H1 (cell line): ENCODE results near the gene TMEM117. TPM values are rescaled to one million over a fixed set of nuclear protein-coding genes. Genes with fewer than 3 reads are reported as not detected.

ENCODE experiments used
- CTCF ChIA-PET: fragments of 300-600 bp; sonication (Branson Sonifier 250); formaldehyde crosslinking; loops from one replicate; lab custom pipeline; 2021; ENCODE audit not compliant: partially characterized antibody; lab: Charles Lee
- POLR2A ChIA-PET: fragments of 300-600 bp; sonication (Branson Sonifier 250); formaldehyde crosslinking; loops from one replicate; lab custom pipeline; 2021; ENCODE audit warnings: inconsistent platforms; ENCODE audit not compliant: partially characterized antibody; lab: Charles Lee
- DNase-seq, 2 experiments: peaks; one replicate each; pipeline versions ENCODE4 v3.0.0 to v3.0.0-alpha.2; 2010 to 2022; ENCODE audit warnings: low spot score in 2 of 2, low read depth in 1 of 2, mixed read lengths in 1 of 2
- FAIRE-seq: peaks from 2 replicates; lab custom pipeline; 2011; peaks lifted over from hg19 to GRCh38; lab: Jason Lieb, UNC
- H2AFZ ChIP-seq: 2 replicates; pipeline ENCODE4 v1.8.1; 2012; ENCODE audit warnings: low read length, inconsistent platforms
- H2AK5ac ChIP-seq: 2 replicates; pipeline ENCODE4 v1.6.1; 2013; ENCODE audit warnings: low read depth, low read length
- H2BK120ac ChIP-seq: replicated peaks from 2 replicates; pipeline ENCODE3; 2013; ENCODE audit warnings: low read depth, low read length, inconsistent platforms
- H2BK12ac ChIP-seq: 2 replicates; pipeline ENCODE4 v1.6.1; 2013; ENCODE audit warnings: low read depth, low read length
- H2BK15ac ChIP-seq: 2 replicates; pipeline ENCODE4 v1.6.1; 2013; ENCODE audit warnings: low read length
- H2BK20ac ChIP-seq: 2 replicates; pipeline ENCODE4 v1.6.1; 2013; ENCODE audit warnings: low read length
- H2BK5ac ChIP-seq: 2 replicates; pipeline ENCODE4 v1.6.1; 2013; ENCODE audit warnings: low read depth, low read length
- H3K14ac ChIP-seq: 2 replicates; pipeline ENCODE4 v1.6.1; 2013; ENCODE audit warnings: inconsistent platforms; ENCODE audit not compliant: insufficient read length
- H3K18ac ChIP-seq: 2 replicates; pipeline ENCODE4 v1.6.1; 2013; ENCODE audit warnings: low read length; ENCODE audit errors: extremely low read depth
- H3K23ac ChIP-seq: 2 replicates; pipeline ENCODE4 v1.6.1; 2013; ENCODE audit warnings: inconsistent platforms; ENCODE audit not compliant: insufficient read length
- H3K23me2 ChIP-seq: 2 replicates; pipeline ENCODE4 v1.6.1; 2013; ENCODE audit warnings: low read depth, low read length
- H3K27ac ChIP-seq: 2 replicates; pipeline ENCODE4 v1.6.1; 2011; ENCODE audit warnings: low read depth, low read length, inconsistent platforms
- H3K27me3 ChIP-seq, 4 experiments: replicated peaks in 1 of 4; 1 replicate in 1 of 4; 2 replicates in 3 of 4; pipeline versions ENCODE4 v1.6.1 to v1.8.1; 2011 to 2013; ENCODE audit warnings: low read length in 3 of 4, mild to moderate bottlenecking in 3 of 4, inconsistent platforms in 2 of 4, mixed read lengths in 2 of 4, moderate library complexity in 1 of 4; ENCODE audit not compliant: control insufficient read depth in 3 of 4, insufficient read depth in 3 of 4; ENCODE audit errors: extremely low read depth in 1 of 4
- H3K36me3 ChIP-seq, 4 experiments: 2 replicates each; pipeline versions ENCODE4 v1.6.1 to v1.8.1; 2011 to 2013; ENCODE audit warnings: mild to moderate bottlenecking in 4 of 4, low read length in 3 of 4, moderate library complexity in 2 of 4, control low read depth in 1 of 4, inconsistent platforms in 1 of 4; ENCODE audit not compliant: insufficient read depth in 4 of 4, control insufficient read depth in 2 of 4
- H3K4ac ChIP-seq: replicated peaks from 2 replicates; pipeline ENCODE3; 2013; ENCODE audit warnings: low read length, low read depth, mixed read lengths, inconsistent platforms; ENCODE audit not compliant: insufficient read length
- H3K4me1 ChIP-seq, 4 experiments: replicated peaks in 1 of 4; 1 replicate in 1 of 4; 2 replicates in 3 of 4; pipeline versions ENCODE4 v1.6.1 to v1.8.1; 2011 to 2013; ENCODE audit warnings: low read length in 3 of 4, inconsistent platforms in 2 of 4, mixed read lengths in 1 of 4; ENCODE audit not compliant: insufficient read depth in 4 of 4, control insufficient read depth in 3 of 4
- H3K4me2 ChIP-seq, 2 experiments: 2 replicates each; pipeline versions ENCODE4 v1.6.1 to v1.8.1; 2011 to 2013; ENCODE audit warnings: low read depth in 2 of 2, low read length in 2 of 2, control low read depth in 1 of 2, inconsistent platforms in 1 of 2, mild to moderate bottlenecking in 1 of 2; ENCODE audit not compliant: insufficient read depth in 1 of 2
- H3K4me3 ChIP-seq, 4 experiments: fragments of 200-600, 300-600 bp in 1 of 4; sonication (generic), shearing (Covaris generic), sonication (Bioruptor Twin) in 1 of 4; 2 replicates each; pipeline versions ENCODE4 v1.5.1 to v1.8.1; 2011 to 2016; ENCODE audit warnings: low read length in 4 of 4, low read depth in 3 of 4, control low read depth in 2 of 4, inconsistent platforms in 2 of 4, mild to moderate bottlenecking in 2 of 4, mixed read lengths in 1 of 4, moderate library complexity in 1 of 4; ENCODE audit not compliant: insufficient read depth in 2 of 4; ENCODE audit errors: extremely low read depth in 1 of 4
- H3K56ac ChIP-seq: replicated peaks from 2 replicates; pipeline ENCODE3; 2013; ENCODE audit warnings: low read depth, mild to moderate bottlenecking, mixed read lengths, low read length, inconsistent platforms; ENCODE audit not compliant: insufficient read length
- H3K79me1 ChIP-seq: 2 replicates; pipeline ENCODE4 v1.6.1; 2013; ENCODE audit warnings: low read depth, low read length, control low read depth
- H3K79me2 ChIP-seq, 2 experiments: 2 replicates each; pipeline versions ENCODE4 v1.6.1 to v1.8.1; 2012 to 2013; ENCODE audit warnings: low read length in 2 of 2, mild to moderate bottlenecking in 2 of 2, inconsistent platforms in 1 of 2; ENCODE audit not compliant: insufficient read depth in 2 of 2, control insufficient read depth in 1 of 2
- H3K9ac ChIP-seq, 4 experiments: replicated peaks in 1 of 4; 1 replicate in 1 of 4; 2 replicates in 3 of 4; pipeline versions ENCODE4 v1.6.1 to v1.8.1; 2011 to 2013; ENCODE audit warnings: low read depth in 3 of 4, low read length in 3 of 4, control low read depth in 2 of 4, mild to moderate bottlenecking in 2 of 4, moderate library complexity in 2 of 4, inconsistent platforms in 1 of 4; ENCODE audit errors: extremely low read depth in 1 of 4
- H3K9me3 ChIP-seq, 2 experiments: 2 replicates each; pipeline versions ENCODE4 v1.6.1 to v1.8.1; 2012 to 2013; ENCODE audit warnings: mild to moderate bottlenecking in 2 of 2, moderate library complexity in 2 of 2, control low read depth in 1 of 2, inconsistent platforms in 1 of 2, low read depth in 1 of 2, low read length in 1 of 2, mixed read lengths in 1 of 2; ENCODE audit not compliant: insufficient read depth in 2 of 2
- H4K20me1 ChIP-seq, 2 experiments: replicated peaks in 1 of 2; 2 replicates each; pipeline versions ENCODE3 to v1.8.1; 2011 to 2013; ENCODE audit warnings: inconsistent platforms in 2 of 2, low read length in 2 of 2, mild to moderate bottlenecking in 1 of 2; ENCODE audit not compliant: insufficient read depth in 2 of 2, control insufficient read depth in 1 of 2
- H4K5ac ChIP-seq: 2 replicates; pipeline ENCODE4 v1.6.1; 2013; ENCODE audit warnings: low read length, low read depth, mixed read lengths, inconsistent platforms; ENCODE audit not compliant: insufficient read length
- H4K8ac ChIP-seq: 2 replicates; pipeline ENCODE4 v1.8.0; 2013; ENCODE audit warnings: mild to moderate bottlenecking, moderate library complexity, low read length, inconsistent platforms; ENCODE audit not compliant: insufficient read depth; ENCODE audit errors: extremely low read depth
- H4K91ac ChIP-seq: replicated peaks from 2 replicates; pipeline ENCODE3; 2013; ENCODE audit warnings: low read length, mixed read lengths, inconsistent platforms; ENCODE audit not compliant: insufficient read length
- ATF2 ChIP-seq: IDR thresholded peaks from 2 replicates; pipeline ENCODE4 v1.6.1; 2012; ENCODE audit warnings: low read length, inconsistent platforms
- CEBPB ChIP-seq: IDR thresholded peaks from 2 replicates; pipeline ENCODE4 v1.6.1; 2012; ENCODE audit warnings: low read depth, low read length
- FOSL1 ChIP-seq: IDR thresholded peaks from 2 replicates; pipeline ENCODE4 v1.6.1; 2011; ENCODE audit warnings: mild to moderate bottlenecking, low read depth, low read length, moderate library complexity; ENCODE audit not compliant: insufficient read depth
- SP2 ChIP-seq: IDR thresholded peaks from 2 replicates; pipeline ENCODE4 v1.6.1; 2012; ENCODE audit warnings: mild to moderate bottlenecking, low read length, inconsistent platforms
- SRF ChIP-seq: IDR thresholded peaks from 2 replicates; pipeline ENCODE4 v1.6.1; 2011; ENCODE audit warnings: mild to moderate bottlenecking, low read depth, low read length, moderate library complexity
- SUZ12 ChIP-seq: fragments of 200-600 bp; sonication (generic); IDR thresholded peaks from 2 replicates; pipeline ENCODE4 v1.6.1; 2012; ENCODE audit warnings: mild to moderate bottlenecking, inconsistent platforms, low read length, moderate library complexity, mixed read lengths
- YY1 ChIP-seq: IDR thresholded peaks from 2 replicates; pipeline ENCODE4 v1.6.1; 2011; ENCODE audit warnings: low read depth, mild to moderate bottlenecking, low read length
- WGBS, 2 experiments: shearing (Covaris generic) in 1 of 2; methylation state at CpG; one replicate each; pipeline versions ENCODE4 v1.1.6 to v1.1.7; 2013 to 2015; ENCODE audit warnings: low lambda C conversion rate in 2 of 2, mixed read lengths in 2 of 2, inconsistent platforms in 1 of 2, low coverage in 1 of 2, missing lambda C conversion rate in 1 of 2; ENCODE audit not compliant: insufficient replicate concordance in 2 of 2, insufficient coverage in 1 of 2, insufficient read length in 1 of 2; ENCODE audit errors: extremely low coverage in 1 of 2, missing lambda C conversion rate in 1 of 2; 5-methylcytosine and 5-hydroxymethylcytosine counted together
- polyA plus RNA-seq, 7 experiments: library from polyadenylated mRNA; depleted of rRNA in 3 of 7; stranded (reverse) in 5 of 7; unstranded in 2 of 7; fragments of >200 nt in 5 of 7; fragments of 200-250 nt in 2 of 7; gene quantifications; 1 replicate in 5 of 7; 2 replicates in 1 of 7; 4 replicates in 1 of 7; pipeline versions ENCODE4 v1.2.1 to v1.2.3, GENCODE V29; 2011 to 2013; ENCODE audit warnings: missing spikeins in 2 of 7, mixed read lengths in 2 of 7
- total RNA-seq: library from RNA; stranded (reverse); fragmentation: NEBNext Ultra II Directional; extraction: Animal tissue kit (Norgen Biotek cat#: 25700); gene quantifications from 2 replicates; pipeline ENCODE4 v1.2.1, GENCODE V29; 2021
- TF ChIP-seq, protein P1 (sequence below), 3 experiments: IDR thresholded peaks; 1 replicate in 2 of 3; 2 replicates in 1 of 3; pipeline versions ENCODE4 v1.5.1 to v1.6.1; 2011; ENCODE audit warnings: low read length in 3 of 3, mild to moderate bottlenecking in 3 of 3, inconsistent platforms in 2 of 3, low read depth in 1 of 3, moderate library complexity in 1 of 3; ENCODE audit not compliant: insufficient read depth in 1 of 3; ENCODE audit errors: control extremely low read depth in 1 of 3

Gene TMEM117
- total and polyA plus RNA-seq, 2 of the 8 experiments (the other 6 are each of a cell fraction or from before 2014, with no cell fraction given): 0.80 to 1.4 TPM

GRCh38 chr12:44377443-44378187 is 541.7 kb downstream of the TMEM117 start:
- H3K27ac ChIP-seq: no peak overlapping the region
- H3K56ac ChIP-seq: no peak overlapping the region
- DNase-seq (no peak), FAIRE-seq (no peak)
- no peak overlapping the region for H2AK5ac ChIP-seq
- H3K9ac ChIP-seq: no peak overlapping the region
- H4K8ac ChIP-seq: no peak overlapping the region
- H3K27me3 ChIP-seq: no peaks in the 10 kb centered on the region
- ChIA-PET POLR2A (interaction anchor here (0.5 kb wide), 1 partner anchor 295 kb away, joined by 3 read pairs; no protein-coding TSS in a partner anchor), CTCF (interaction anchor here (0.6 to 1.3 kb wide), 3 partner anchors 13 to 116 kb away, joined by 3 to 4 read pairs (median 3); no protein-coding TSS in a partner anchor)
- no peak overlapping the region for H3K4me3 ChIP-seq
- no peaks in the 10 kb centered on the region for H3K79me1 ChIP-seq
- H3K4me2 ChIP-seq: no peak overlapping the region
- no peaks in the 10 kb centered on the region for H3K36me3 ChIP-seq
- H3K4ac ChIP-seq: no peak overlapping the region
- H4K91ac ChIP-seq: no peak overlapping the region
- no peak overlapping the region for H2BK20ac ChIP-seq
- no peak overlapping the region for H2BK15ac ChIP-seq
- H3K79me2 ChIP-seq: no peaks in the 10 kb centered on the region
- no peak overlapping the region for H3K23ac ChIP-seq
- peaks cover 4 to 11% (median 6%) of the 10 kb centered on the region in 4 experiments; a peak in 3 of 7 replicates for H3K4me1 ChIP-seq
- H3K14ac ChIP-seq: no peak overlapping the region
- H2AFZ ChIP-seq: no peak overlapping the region
- H2BK5ac ChIP-seq: no peak overlapping the region
- H3K23me2 ChIP-seq: no peaks in the 10 kb centered on the region
- no peaks in the 10 kb centered on the region for H4K20me1 ChIP-seq
- H2BK120ac ChIP-seq: no peak overlapping the region
- H2BK12ac ChIP-seq: no peak overlapping the region
- H3K9me3 ChIP-seq: no peaks in the 10 kb centered on the region
- H4K5ac ChIP-seq: no peak overlapping the region
- WGBS, 2 experiments: 90% methylated on average over 5 of the region's 5 CpGs; no CpG with 5 or more reads in 1 of the 2 experiments
- no peak overlapping the region for H3K18ac ChIP-seq
- TF ChIP-seq, protein P1, sequence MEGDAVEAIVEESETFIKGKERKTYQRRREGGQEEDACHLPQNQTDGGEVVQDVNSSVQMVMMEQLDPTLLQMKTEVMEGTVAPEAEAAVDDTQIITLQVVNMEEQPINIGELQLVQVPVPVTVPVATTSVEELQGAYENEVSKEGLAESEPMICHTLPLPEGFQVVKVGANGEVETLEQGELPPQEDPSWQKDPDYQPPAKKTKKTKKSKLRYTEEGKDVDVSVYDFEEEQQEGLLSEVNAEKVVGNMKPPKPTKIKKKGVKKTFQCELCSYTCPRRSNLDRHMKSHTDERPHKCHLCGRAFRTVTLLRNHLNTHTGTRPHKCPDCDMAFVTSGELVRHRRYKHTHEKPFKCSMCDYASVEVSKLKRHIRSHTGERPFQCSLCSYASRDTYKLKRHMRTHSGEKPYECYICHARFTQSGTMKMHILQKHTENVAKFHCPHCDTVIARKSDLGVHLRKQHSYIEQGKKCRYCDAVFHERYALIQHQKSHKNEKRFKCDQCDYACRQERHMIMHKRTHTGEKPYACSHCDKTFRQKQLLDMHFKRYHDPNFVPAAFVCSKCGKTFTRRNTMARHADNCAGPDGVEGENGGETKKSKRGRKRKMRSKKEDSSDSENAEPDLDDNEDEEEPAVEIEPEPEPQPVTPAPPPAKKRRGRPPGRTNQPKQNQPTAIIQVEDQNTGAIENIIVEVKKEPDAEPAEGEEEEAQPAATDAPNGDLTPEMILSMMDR (IDR thresholded peaks at IDR 0.05; ENCODE audit: control extremely low read depth in 1 of 3, insufficient read depth in 1 of 3, low read depth in 1 of 3, low read length in 3 of 3): no peak
- no peak for TF ChIP-seq SRF
- TF ChIP-seq ATF2: no peak
- no peak for TF ChIP-seq SUZ12
- no peak for TF ChIP-seq FOSL1
- no peak for TF ChIP-seq YY1
- TF ChIP-seq CEBPB: no peak
- TF ChIP-seq SP2: no peak
